A673 (cell line): ENCODE data around the gene TSPAN2.

Experiments used
- CTCF ChIP-seq: fragments of 300-800, 200-600 bp; sonication (generic); conservative IDR thresholded peaks from 2 replicates; pipeline ENCODE4 v1.5.1; 2017; ENCODE audit warnings: low read depth, mild to moderate bottlenecking, antibody characterized with exemption, low read length, moderate library complexity, mixed read lengths
- EZH2 ChIP-seq: fragments of 200-600 bp; sonication (generic); IDR thresholded peaks from 2 replicates; pipeline ENCODE4 v1.6.1; 2017; ENCODE audit warnings: borderline replicate concordance, low read depth, mild to moderate bottlenecking, mixed read lengths, antibody characterized with exemption, low read length; ENCODE audit not compliant: poor library complexity, severe bottlenecking

GRCh38 chr1:115123116-115123515, 33.8 kb upstream of the TSPAN2 start:
- no peak for TF ChIP-seq CTCF
- TF ChIP-seq EZH2 = no peak
